GM12878 (cell line): Measurements from ENCODE around the gene RMDN3. TPM values are rescaled to one million over a fixed set of nuclear protein-coding genes. Genes with fewer than 3 reads are reported as not detected.

Experiments
- ATAC-seq: fragments of 200-7000 bp; cut with Tn5 transposase; 3 replicates; pipeline ENCODE4 v1.9.1; 2020; ENCODE audit warnings: mild to moderate bottlenecking, moderate library complexity
- BruUV-seq: library from RNA; stranded (reverse); fragments of 400-500 nt; replicated peaks from 2 replicates; lab custom pipeline; 2021; lab: Mats Ljungman, UMichigan
- CTCF ChIA-PET: fragments of 300-600 bp; sonication (Branson Sonifier 250); formaldehyde crosslinking; extraction: SDS; loops from one replicate; lab custom pipeline; 2021; ENCODE audit warnings: inconsistent platforms; lab: Yijun Ruan, JAX
- POLR2A ChIA-PET: fragments of 350-600 bp; formaldehyde crosslinking; extraction: SDS; loops from one replicate; lab custom pipeline; 2021; ENCODE audit warnings: inconsistent platforms; lab: Charles Lee
- RAD21 ChIA-PET: fragments of 300-600 bp; sonication (Branson Sonifier 250); formaldehyde crosslinking; loops from one replicate; lab custom pipeline; 2023; ENCODE audit warnings: antibody characterized with exemption; ENCODE audit not compliant: unreplicated experiment; lab: Charles Lee
- SMC1A ChIA-PET: fragments of 300-600 bp; sonication (Branson Sonifier 250); formaldehyde crosslinking; loops from one replicate; lab custom pipeline; 2023; ENCODE audit not compliant: unreplicated experiment, uncharacterized antibody; lab: Charles Lee
- DNase-seq: peaks from one replicate; pipeline ENCODE4 v3.0.0-alpha.2; 2011; ENCODE audit warnings: low read depth, low spot score
- FAIRE-seq: peaks from 3 replicates; lab custom pipeline; 2011; peaks lifted over from hg19 to GRCh38; lab: Jason Lieb, UNC
- H2AFZ ChIP-seq: 2 replicates; pipeline ENCODE4 v1.6.0; 2011; ENCODE audit warnings: low read depth, low read length, control low read depth; ENCODE audit not compliant: control insufficient read depth
- H3K27ac ChIP-seq: 2 replicates; pipeline ENCODE4 v1.5.1; 2011; ENCODE audit warnings: control low read depth; ENCODE audit not compliant: control insufficient read depth, insufficient read depth
- H3K27me3 ChIP-seq, 2 experiments: replicated peaks in 1 of 2; 2 replicates each; pipeline versions ENCODE4 v1.6.0 to v1.6.1; 2011; ENCODE audit warnings: low read length in 1 of 2; ENCODE audit not compliant: control insufficient read depth in 2 of 2, insufficient read depth in 2 of 2
- H3K36me3 ChIP-seq, 2 experiments: 2 replicates each; pipeline ENCODE4 v1.5.1; 2011; ENCODE audit warnings: low read length in 1 of 2; ENCODE audit not compliant: control insufficient read depth in 2 of 2, insufficient read depth in 2 of 2
- H3K4me1 ChIP-seq: 2 replicates; pipeline ENCODE4 v1.6.1; 2011; ENCODE audit warnings: mild to moderate bottlenecking, low read length, moderate library complexity, mixed read lengths; ENCODE audit not compliant: control insufficient read depth, insufficient read depth
- H3K4me2 ChIP-seq: 2 replicates; pipeline ENCODE4 v1.6.0; 2011; ENCODE audit warnings: control low read depth; ENCODE audit not compliant: control insufficient read depth, insufficient read depth
- H3K4me3 ChIP-seq: fragments of 200-600 bp; sonication (generic); 2 replicates; pipeline ENCODE4 v1.5.1; 2016
- H3K79me2 ChIP-seq: 2 replicates; pipeline ENCODE4 v1.6.0; 2011; ENCODE audit warnings: low read length; ENCODE audit not compliant: control insufficient read depth, insufficient read depth
- H3K9ac ChIP-seq: 2 replicates; pipeline ENCODE4 v1.8.0; 2011; ENCODE audit warnings: low read length, control low read depth, mixed read lengths; ENCODE audit not compliant: control insufficient read depth, insufficient read depth
- H3K9me3 ChIP-seq: replicated peaks from 3 replicates; pipeline ENCODE4 v1.5.1; 2011; ENCODE audit warnings: mild to moderate bottlenecking, low read length; ENCODE audit not compliant: control insufficient read depth, insufficient read depth
- H4K20me1 ChIP-seq: 2 replicates; pipeline ENCODE4 v1.6.0; 2011; ENCODE audit not compliant: control insufficient read depth, insufficient read depth
- BCL3 ChIP-seq: IDR thresholded peaks from 2 replicates; pipeline ENCODE4 v1.6.1; 2011; ENCODE audit warnings: borderline replicate concordance, low read depth, mild to moderate bottlenecking, moderate library complexity, low read length; ENCODE audit not compliant: insufficient read depth, poor library complexity, severe bottlenecking
- CBFB ChIP-seq: IDR thresholded peaks from 2 replicates; pipeline ENCODE4 v1.6.1; 2016; ENCODE audit warnings: antibody characterized with exemption, low read depth
- CHD2 ChIP-seq: IDR thresholded peaks from 2 replicates; pipeline ENCODE4 v1.6.1; 2011; ENCODE audit warnings: low read depth, low read length, improper control_type of control experiment, borderline replicate concordance
- IRF3 ChIP-seq: fragments of 450-650 bp; IDR thresholded peaks from 2 replicates; pipeline ENCODE4 v1.6.1; 2014; ENCODE audit warnings: mild to moderate bottlenecking
- IRF4 ChIP-seq: IDR thresholded peaks from 2 replicates; pipeline ENCODE4 v1.6.1; 2011; ENCODE audit warnings: low read depth, low read length
- KDM1A ChIP-seq: fragments of 200-600 bp; sonication (generic); IDR thresholded peaks from 2 replicates; pipeline ENCODE4 v1.6.1; 2016; ENCODE audit warnings: borderline replicate concordance
- RBBP5 ChIP-seq: fragments of 200-600 bp; sonication (generic); conservative IDR thresholded peaks from 2 replicates; pipeline ENCODE4 v1.6.1; 2016
- RCOR1 ChIP-seq: conservative IDR thresholded peaks from 2 replicates; pipeline ENCODE4 v1.6.1; 2012; ENCODE audit warnings: low read depth, low read length, improper control_type of control experiment
- SIX5 ChIP-seq: IDR thresholded peaks from 2 replicates; pipeline ENCODE4 v1.6.1; 2011; ENCODE audit warnings: mild to moderate bottlenecking, low read depth, low read length, moderate library complexity; ENCODE audit not compliant: severe bottlenecking
- WRNIP1 ChIP-seq: IDR thresholded peaks from 2 replicates; pipeline ENCODE4 v1.6.1; 2011; ENCODE audit warnings: low read depth, low read length, improper control_type of control experiment, borderline replicate concordance
- ZNF687 ChIP-seq: fragments of 450-650 bp; IDR thresholded peaks from 2 replicates; pipeline ENCODE4 v1.6.1; 2017; ENCODE audit warnings: mild to moderate bottlenecking, moderate library complexity
- WGBS: methylation state at CpG from one replicate; pipeline ENCODE4 v1.1.6; 2016; ENCODE audit warnings: low lambda C conversion rate; ENCODE audit not compliant: insufficient replicate concordance, insufficient coverage; ENCODE audit errors: missing lambda C conversion rate; 5-methylcytosine and 5-hydroxymethylcytosine counted together
- in situ Hi-C: fragments of 300-500 bp; cut with MboI; formaldehyde crosslinking; loops from 9 replicates; pipeline ENCODE4 v1.14.3; 2018; ENCODE audit warnings: mixed read lengths
- intact Hi-C: fragments of 100-400 bp; cut with micrococcal nuclease; formaldehyde crosslinking; loops from one replicate; pipeline ENCODE4 v1.14.2; 2022; ENCODE audit not compliant: unreplicated experiment
- polyA plus RNA-seq, 11 experiments: library from polyadenylated mRNA; depleted of rRNA in 4 of 11; unstranded in 6 of 11; stranded (reverse) in 5 of 11; fragments of >200 nt; fragmentation: Nextera tagmentation in 4 of 11; fragmentation: Illumina TruSeq in 1 of 11; extraction: Ambion mirVana in 4 of 11; extraction: Trizol in 1 of 11; gene quantifications; 1 replicate in 1 of 11; 2 replicates in 10 of 11; pipeline versions ENCODE4 v1.2.1 to v1.2.3, GENCODE V29; 2011 to 2016; ENCODE audit warnings: inconsistent platforms in 2 of 11, missing spikeins in 2 of 11, low read depth in 1 of 11
- total RNA-seq, 4 experiments: library from RNA; depleted of rRNA in 3 of 4; stranded (reverse); fragments of >200 nt in 3 of 4; fragmentation: Illumina TruSeq in 1 of 4; extraction: Trizol in 1 of 4; gene quantifications; 2 replicates each; pipeline versions ENCODE4 v1.2.1 to v1.2.3, GENCODE V29; 2013 to 2021

The RMDN3 gene
- total and polyA plus RNA-seq, 10 of the 15 experiments (the other 5 are each of a cell fraction or from before 2014, with no cell fraction given): 5.7 to 44.4 (median 20.3) TPM

- TF ChIP-seq SIX5 (no peak), CBFB (no peak), KDM1A (no peak), BCL3 (no peak), RCOR1 (no peak)
These were observed 18.8 kb upstream of the RMDN3 start (continued) for GRCh38 chr15:40773902-40774301.

- DNase-seq (no peak), ATAC-seq (no peak), FAIRE-seq (no peak)
- H3K79me2 ChIP-seq: no peaks in the 10 kb centered on the region
- no peak overlapping the region for H3K4me2 ChIP-seq
- H3K9ac ChIP-seq: no peak overlapping the region
- no peak overlapping the region for H3K4me3 ChIP-seq
- ChIA-PET SMC1A (interaction anchor here (1.1 kb wide), 1 partner anchor 9 kb away, joined by 3 read pairs; no protein-coding TSS in a partner anchor), POLR2A (interaction anchor here (0.6 to 1.1 kb wide), 2 partner anchors 36 to 415 kb away, joined by 4 to 6 read pairs; no protein-coding TSS in a partner anchor), CTCF (interaction anchor here (2.4 kb wide), 1 partner anchor 9 kb away, joined by 12 read pairs; no protein-coding TSS in a partner anchor), RAD21 (interaction anchor here (1.2 kb wide), 1 partner anchor 84 kb away, joined by 5 read pairs; no protein-coding TSS in a partner anchor)
- H3K27ac ChIP-seq: no peak overlapping the region
- BruUV-seq: no TSS peak
- 87% methylated on average over 8 of the region's 8 CpGs for WGBS
- no peaks in the 10 kb centered on the region for H3K27me3 ChIP-seq
- peaks cover 0 to 21% of the 10 kb centered on the region in 2 experiments; a peak in 2 of 4 replicates for H3K36me3 ChIP-seq
- peaks cover 25% of the 10 kb centered on the region for H3K4me1 ChIP-seq
- intact Hi-C loops: no loop called here
- H3K9me3 ChIP-seq: no peaks in the 10 kb centered on the region
- no peaks in the 10 kb centered on the region for H4K20me1 ChIP-seq
- TF ChIP-seq ZNF687 (no peak), CHD2 (no peak), WRNIP1 (no peak), IRF4 (no peak), IRF3 (no peak), RBBP5 (no peak)
- in situ Hi-C loops: no loop called here
- H2AFZ ChIP-seq: no peak overlapping the region
These were observed 18.4 kb upstream of the RMDN3 start for GRCh38 chr15:40773496-40773895.
